ENCODE results near the gene ANKRD33B.
"Not testable (repeated sequence)": the region's sequence is repeated elsewhere in the genome, so short reads cannot be mapped to it uniquely, and the experiment has no call there.

ANKRD33B gene

GRCh38 chr5:10537624-10538023 lies 26.2 kb upstream of the ANKRD33B start:
- no peak for DNase-seq (ENCODE audit: low read depth)

GRCh38 chr5:10538103-10538788 lies 25.6 kb upstream of the ANKRD33B start:
- no peak for DNase-seq (ENCODE audit: low read depth)

GRCh38 chr5:10538789-10539686 lies 24.8 kb upstream of the ANKRD33B start:
- DNase-seq (ENCODE audit: low read depth): peak; percentile 68

- DNase-seq (ENCODE audit: low read depth): peak; percentile 62
Measured at GRCh38 chr5:10539687-10539998, 24.2 kb upstream of the ANKRD33B start.

- no peak for DNase-seq (ENCODE audit: low read depth)
Measured at GRCh38 chr5:10540036-10540544, 23.8 kb upstream of the ANKRD33B start.

- no peak for DNase-seq (ENCODE audit: low read depth)
Measured at GRCh38 chr5:10540951-10541646, 22.8 kb upstream of the ANKRD33B start.

- no peak for DNase-seq (ENCODE audit: low read depth)
Measured at GRCh38 chr5:10542055-10542550, 21.8 kb upstream of the ANKRD33B start.

- DNase-seq (ENCODE audit: low read depth): no peak
Measured at GRCh38 chr5:10543585-10544040, 20.3 kb upstream of the ANKRD33B start.

GRCh38 chr5:10545084-10545483 lies 18.8 kb upstream of the ANKRD33B start:
- no peak for DNase-seq (ENCODE audit: low read depth)

- DNase-seq (ENCODE audit: low read depth): no peak
Measured at GRCh38 chr5:10546186-10546585, 17.7 kb upstream of the ANKRD33B start.

- DNase-seq (ENCODE audit: low read depth): no peak
Measured at GRCh38 chr5:10548418-10549122, 15.3 kb upstream of the ANKRD33B start.

- not testable (repeated sequence) for DNase-seq (ENCODE audit: low read depth)
Measured at GRCh38 chr5:10549123-10549514, 14.8 kb upstream of the ANKRD33B start.

GRCh38 chr5:10550222-10550995 lies 13.5 kb upstream of the ANKRD33B start:
- DNase-seq (ENCODE audit: low read depth): peak; percentile 63

GRCh38 chr5:10551782-10552138 lies 12.1 kb upstream of the ANKRD33B start:
- DNase-seq (ENCODE audit: low read depth): no peak

GRCh38 chr5:10552183-10553143 lies 11.4 kb upstream of the ANKRD33B start:
- DNase-seq (ENCODE audit: low read depth): peak; percentile 43

GRCh38 chr5:10553476-10553875 lies 10.4 kb upstream of the ANKRD33B start:
- DNase-seq (ENCODE audit: low read depth): no peak

- peak; percentile 68 for DNase-seq (ENCODE audit: low read depth)
Measured at GRCh38 chr5:10555277-10555684, 8.6 kb upstream of the ANKRD33B start.

- DNase-seq (ENCODE audit: low read depth): peak; percentile 71
Measured at GRCh38 chr5:10556289-10556807, 7.5 kb upstream of the ANKRD33B start.

All from amniotic epithelial cell (primary cell).